ENCODE results near the gene TMEM205.
"Not testable (repeated sequence)": the region's sequence is repeated elsewhere in the genome, so short reads cannot be mapped to it uniquely, and the experiment has no call there.

The TMEM205 gene

GRCh38 chr19:11345122-11345803 lies 805 bp downstream of the TMEM205 start:
- Histone ChIP-seq H4K20me1 (ENCODE audit: control insufficient read depth, insufficient read depth, low read depth, low read length) (no peaks in the 10 kb centered on the region), H3K79me2 (ENCODE audit: control insufficient read depth, low read length) (peaks cover 14% of the 10 kb centered on the region), H3K36me3 (ENCODE audit: control insufficient read depth, low read length) (peaks cover 11% of the 10 kb centered on the region), H3K4me1 (ENCODE audit: control insufficient read depth, low read length) (peaks cover 27% of the 10 kb centered on the region), H3K27ac (ENCODE audit: low read depth, low read length) (no peak overlapping the region), H3K27me3 (ENCODE audit: control insufficient read depth, low read length) (no peaks in the 10 kb centered on the region), H3K4me3 (ENCODE audit: low read length) (peak overlapping the region; percentile 94), H3K9me3 (ENCODE audit: control insufficient read depth, insufficient read depth, low read length) (peaks cover 6% of the 10 kb centered on the region; the same call in 1 of the 2 replicates), H3K4me2 (ENCODE audit: low read length) (peak overlapping the region; percentile 87), H3K9me2 (replicated peaks; ENCODE audit: control insufficient read depth, low read length) (no peaks in the 10 kb centered on the region), H3F3A (ENCODE audit: control insufficient read depth, insufficient read depth) (no peaks in the 10 kb centered on the region)
- TF ChIP-seq EZH2phosphoT487 (IDR thresholded peaks at IDR 0.05; ENCODE audit: borderline replicate concordance, low read length): no peak
- no peak for TF ChIP-seq CTCF (IDR thresholded peaks at IDR 0.05; ENCODE audit: low read depth, low read length, poor library complexity, severe bottlenecking)

- TF ChIP-seq CTCF (IDR thresholded peaks at IDR 0.05; ENCODE audit: low read depth, low read length, poor library complexity, severe bottlenecking): no peak
- no peak for TF ChIP-seq EZH2phosphoT487 (IDR thresholded peaks at IDR 0.05; ENCODE audit: borderline replicate concordance, low read length)
- H4K20me1 ChIP-seq (ENCODE audit: control insufficient read depth, insufficient read depth, low read depth, low read length): no peaks in the 10 kb centered on the region
- no peak overlapping the region for H3K4me2 ChIP-seq (ENCODE audit: low read length)
- no peaks in the 10 kb centered on the region for H3K27me3 ChIP-seq (ENCODE audit: control insufficient read depth, low read length)
- peaks cover 11% of the 10 kb centered on the region for H3K36me3 ChIP-seq (ENCODE audit: control insufficient read depth, low read length)
- peaks cover 37% of the 10 kb centered on the region for H3K4me1 ChIP-seq (ENCODE audit: control insufficient read depth, low read length)
- H3K79me2 ChIP-seq (ENCODE audit: control insufficient read depth, low read length): peaks cover 14% of the 10 kb centered on the region
- H3K9me2 ChIP-seq (replicated peaks; ENCODE audit: control insufficient read depth, low read length): no peaks in the 10 kb centered on the region
- H3K27ac ChIP-seq (ENCODE audit: low read depth, low read length): no peak overlapping the region
- no peaks in the 10 kb centered on the region for H3K9me3 ChIP-seq (ENCODE audit: control insufficient read depth, insufficient read depth, low read length)
- no peak overlapping the region for H3K4me3 ChIP-seq (ENCODE audit: low read length)
- no peaks in the 10 kb centered on the region for H3F3A ChIP-seq (ENCODE audit: control insufficient read depth, insufficient read depth)
Measured at GRCh38 chr19:11342429-11342828, 3.6 kb downstream of the TMEM205 start.

GRCh38 chr19:11340099-11340467 lies 6.0 kb downstream of the TMEM205 start:
- not testable (repeated sequence) for H3K79me2 ChIP-seq (ENCODE audit: control insufficient read depth, low read length); H3K9me3 ChIP-seq (ENCODE audit: control insufficient read depth, insufficient read depth, low read length); H4K20me1 ChIP-seq (ENCODE audit: control insufficient read depth, insufficient read depth, low read depth, low read length); H3K9me2 ChIP-seq (replicated peaks; ENCODE audit: control insufficient read depth, low read length); H3K27ac ChIP-seq (ENCODE audit: low read depth, low read length); H3F3A ChIP-seq (ENCODE audit: control insufficient read depth, insufficient read depth); H3K27me3 ChIP-seq (ENCODE audit: control insufficient read depth, low read length)
- Histone ChIP-seq H3K4me3 (ENCODE audit: low read length) (peak overlapping the region; percentile 76), H3K36me3 (ENCODE audit: control insufficient read depth, low read length) (peaks cover 15% of the 10 kb centered on the region), H3K4me1 (ENCODE audit: control insufficient read depth, low read length) (peaks cover 24% of the 10 kb centered on the region), H3K4me2 (ENCODE audit: low read length) (peak overlapping the region; percentile 53)

- Histone ChIP-seq H3F3A (ENCODE audit: control insufficient read depth, insufficient read depth) (no peaks in the 10 kb centered on the region), H3K4me2 (ENCODE audit: low read length) (peak within 1 kb of the TSS; percentile 53), H3K4me3 (ENCODE audit: low read length) (peak within 1 kb of the TSS; percentile 76), H3K9me2 (replicated peaks; ENCODE audit: control insufficient read depth, low read length) (no peaks in the 10 kb centered on the region), H3K27ac (ENCODE audit: low read depth, low read length) (no peak within 1 kb of the TSS), H3K27me3 (ENCODE audit: control insufficient read depth, low read length) (no peaks in the 10 kb centered on the region), H3K9me3 (ENCODE audit: control insufficient read depth, insufficient read depth, low read length) (no peaks in the 10 kb centered on the region), H3K4me1 (ENCODE audit: control insufficient read depth, low read length) (peaks cover 19% of the 10 kb centered on the region), H3K79me2 (ENCODE audit: control insufficient read depth, low read length) (peaks cover 2% of the 10 kb centered on the region; the same call in 1 of the 2 replicates), H4K20me1 (ENCODE audit: control insufficient read depth, insufficient read depth, low read depth, low read length) (no peaks in the 10 kb centered on the region), H3K36me3 (ENCODE audit: control insufficient read depth, low read length) (peaks cover 15% of the 10 kb centered on the region)
- TF ChIP-seq CTCF (IDR thresholded peaks at IDR 0.05; ENCODE audit: low read depth, low read length, poor library complexity, severe bottlenecking): no peak
- TF ChIP-seq EZH2phosphoT487 (IDR thresholded peaks at IDR 0.05; ENCODE audit: borderline replicate concordance, low read length): no peak
Measured at GRCh38 chr19:11339254-11340098, 6.6 kb downstream of the TMEM205 start, which contains the start of gene RAB3D. RAB3D (minus strand) TSS chr19:11339657; CDS start chr19:11337399, 2,258 bp downstream.
